Mucosa of rectum (tissue), 2 donors: Measurements from ENCODE around the gene SDCCAG8.

Source experiments
- H3K27ac ChIP-seq, 2 donors: one replicate each; pipeline ENCODE4 v1.7.0; 2013; ENCODE audit warnings: inconsistent platforms in 2 of 2, low read depth in 2 of 2, low read length in 2 of 2
- H3K27me3 ChIP-seq, 2 donors: one replicate each; pipeline ENCODE4 v1.7.0; 2013; ENCODE audit warnings: low read length in 2 of 2; ENCODE audit not compliant: control insufficient read depth in 2 of 2, insufficient read depth in 2 of 2
- H3K36me3 ChIP-seq, 2 donors: one replicate each; pipeline ENCODE4 v1.7.0; 2013; ENCODE audit warnings: low read length in 2 of 2; ENCODE audit not compliant: control insufficient read depth in 2 of 2, insufficient read depth in 2 of 2
- H3K4me1 ChIP-seq, 2 donors: one replicate each; pipeline ENCODE4 v1.7.0; 2013; ENCODE audit warnings: low read length in 2 of 2, mild to moderate bottlenecking in 1 of 2; ENCODE audit not compliant: control insufficient read depth in 2 of 2, insufficient read depth in 2 of 2
- H3K4me3 ChIP-seq, 2 donors: one replicate each; pipeline ENCODE4 v1.7.0; 2013; ENCODE audit warnings: low read length in 2 of 2
- H3K9ac ChIP-seq, 2 donors: one replicate each; pipeline ENCODE4 v1.7.0; 2013; ENCODE audit warnings: low read length in 2 of 2, low read depth in 1 of 2, mild to moderate bottlenecking in 1 of 2
- H3K9me3 ChIP-seq, 2 donors: one replicate each; pipeline ENCODE4 v1.7.0; 2013; ENCODE audit warnings: low read length in 2 of 2; ENCODE audit not compliant: control insufficient read depth in 2 of 2
- donor health status: healthy.
- donor health status: Normal muscosa, but diverticular disease.

SDCCAG8 gene

DNA sequence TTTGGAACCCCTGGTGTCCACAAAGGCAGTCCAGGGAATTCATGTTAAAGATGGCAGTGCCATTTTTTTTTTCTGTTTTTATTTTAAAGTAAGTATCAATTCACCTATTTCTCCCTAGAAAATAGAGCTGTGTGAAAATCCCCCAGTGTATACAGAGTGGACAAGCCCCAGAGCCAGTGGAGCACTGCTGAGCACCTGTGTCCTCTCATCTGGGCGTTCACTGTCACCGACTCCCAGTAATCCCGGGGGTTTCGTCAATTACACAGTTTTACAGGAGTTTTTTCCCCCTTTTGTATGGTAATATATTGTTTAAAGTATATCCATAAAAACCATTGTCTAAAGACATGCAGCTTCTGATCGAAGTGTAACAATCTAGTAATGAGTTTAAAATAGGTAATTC, 175.8 kb downstream of the SDCCAG8 start:
- no peak overlapping the region for H3K9ac ChIP-seq
- no peaks in the 10 kb centered on the region for H3K27me3 ChIP-seq
- no peaks in the 10 kb centered on the region for H3K4me1 ChIP-seq
- no peak overlapping the region for H3K27ac ChIP-seq
- peaks cover 0 to 8% of the 10 kb centered on the region in 2 donors for H3K36me3 ChIP-seq
- no peaks in the 10 kb centered on the region for H3K9me3 ChIP-seq
- no peak overlapping the region for H3K4me3 ChIP-seq

DNA sequence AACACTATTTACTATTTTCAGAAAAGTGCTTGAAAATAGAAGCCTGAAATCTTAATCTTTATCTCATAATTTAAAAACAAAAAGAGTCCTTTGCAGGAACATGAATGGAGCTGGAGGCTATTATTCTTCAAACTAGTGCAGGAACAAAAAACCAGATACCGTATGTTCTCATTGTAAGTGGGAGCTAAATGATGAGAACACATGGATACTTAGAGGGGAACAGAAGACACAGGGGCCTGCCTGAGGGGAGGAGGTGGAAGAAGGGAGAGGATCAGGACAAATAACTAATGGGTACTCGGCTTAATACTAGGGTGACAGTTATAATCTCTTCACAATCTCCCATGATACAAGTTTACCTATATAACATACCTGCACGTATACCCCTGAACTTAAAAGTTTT, 176.3 kb downstream of the SDCCAG8 start:
- Histone ChIP-seq H3K4me1 (no peaks in the 10 kb centered on the region), H3K36me3 (peaks cover 0 to 4% of the 10 kb centered on the region in 2 donors), H3K9me3 (no peaks in the 10 kb centered on the region), H3K27ac (no peak overlapping the region), H3K27me3 (no peaks in the 10 kb centered on the region), H3K4me3 (no peak overlapping the region), H3K9ac (no peak overlapping the region)

DNA sequence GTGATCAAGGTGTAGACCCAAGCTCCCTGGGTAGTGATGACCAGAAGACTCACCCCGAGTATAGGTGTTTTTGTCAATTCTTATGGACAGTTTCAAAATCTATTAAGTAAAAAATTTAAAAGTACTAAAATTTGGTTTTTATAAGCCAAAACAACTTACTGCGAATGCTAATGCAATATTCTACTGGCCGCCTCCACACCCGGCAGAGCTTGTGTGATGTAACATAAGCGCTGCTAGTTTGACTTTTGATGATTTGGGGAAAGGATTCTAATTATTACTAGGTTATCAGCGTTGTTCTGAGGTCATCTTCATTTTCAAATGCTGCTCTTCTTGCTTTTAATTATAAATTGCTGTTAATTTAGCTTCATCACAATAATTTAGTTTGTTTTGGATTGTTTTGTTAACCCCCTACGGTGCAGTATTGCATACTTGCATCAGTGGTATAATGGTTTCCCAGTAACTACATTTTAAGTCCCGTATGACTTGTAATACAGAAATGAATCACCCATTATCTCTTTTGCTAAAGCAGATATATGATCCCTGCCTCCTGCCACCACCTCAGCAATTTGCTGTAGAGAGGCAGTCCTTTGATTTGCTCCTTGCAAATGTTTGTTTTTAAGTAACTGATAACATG, 178.0 kb downstream of the SDCCAG8 start:
- Histone ChIP-seq H3K27ac (no peak overlapping the region), H3K9me3 (no peaks in the 10 kb centered on the region), H3K36me3 (peaks cover 0 to under 1% of the 10 kb centered on the region in 2 donors), H3K4me3 (no peak overlapping the region), H3K9ac (no peak overlapping the region), H3K27me3 (no peaks in the 10 kb centered on the region), H3K4me1 (no peaks in the 10 kb centered on the region)

DNA sequence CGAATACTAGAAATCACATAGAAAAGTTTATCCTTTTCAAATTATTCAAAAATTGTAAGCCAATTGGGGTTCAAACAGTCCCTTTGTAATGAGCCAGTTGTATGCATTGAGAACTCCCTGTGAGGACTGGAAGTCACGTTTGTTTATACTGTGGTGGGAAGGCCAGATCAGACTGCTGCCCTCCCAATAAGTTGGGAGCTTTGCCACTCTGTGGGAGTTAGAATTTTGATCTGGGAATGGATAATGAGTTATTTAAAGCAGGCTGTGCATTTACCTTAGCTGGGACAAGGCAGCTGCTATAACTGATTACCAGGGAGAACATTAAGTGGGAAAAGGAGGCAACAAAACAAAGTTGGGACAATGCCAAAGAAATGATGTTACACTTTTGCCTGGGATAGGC, 178.8 kb downstream of the SDCCAG8 start:
- no peaks in the 10 kb centered on the region for H3K4me1 ChIP-seq
- H3K9ac ChIP-seq = no peak overlapping the region
- no peaks in the 10 kb centered on the region for H3K27me3 ChIP-seq
- no peak overlapping the region for H3K4me3 ChIP-seq
- no peaks in the 10 kb centered on the region for H3K9me3 ChIP-seq
- no peaks in the 10 kb centered on the region for H3K36me3 ChIP-seq
- no peak overlapping the region for H3K27ac ChIP-seq

DNA sequence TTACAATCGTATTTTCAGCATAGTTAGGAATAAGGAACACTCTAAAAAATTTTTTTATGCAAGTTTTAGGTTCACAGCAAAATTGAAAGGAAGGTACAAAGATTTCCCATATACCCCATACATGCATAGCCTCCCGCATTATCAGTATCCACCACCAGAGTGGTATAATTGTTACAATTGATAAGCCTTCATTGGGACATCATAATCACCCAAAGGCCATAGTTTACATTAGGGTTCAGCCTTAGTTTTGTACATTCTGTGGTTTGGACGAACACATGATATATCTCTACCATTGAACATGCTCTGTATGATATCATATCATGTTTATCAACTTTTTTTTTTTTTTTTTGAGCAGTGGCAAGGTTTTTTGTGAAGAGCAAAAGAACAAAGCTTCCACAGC, 180.0 kb downstream of the SDCCAG8 start:
- H3K9me3 ChIP-seq = no peaks in the 10 kb centered on the region
- no peaks in the 10 kb centered on the region for H3K27me3 ChIP-seq
- H3K4me3 ChIP-seq = no peak overlapping the region

GRCh38 chr1:243438146-243438545, 182.3 kb downstream of the SDCCAG8 start:
- Histone ChIP-seq H3K9ac (no peak overlapping the region), H3K36me3 (no peaks in the 10 kb centered on the region), H3K27ac (no peak overlapping the region), H3K9me3 (no peaks in the 10 kb centered on the region), H3K27me3 (no peaks in the 10 kb centered on the region), H3K4me1 (no peaks in the 10 kb centered on the region), H3K4me3 (no peak overlapping the region)

More for the DNA sequence above, 180.0 kb downstream of the SDCCAG8 start:
- no peaks in the 10 kb centered on the region for H3K36me3 ChIP-seq
- no peak overlapping the region for H3K27ac ChIP-seq
- H3K9ac ChIP-seq = no peak overlapping the region
- no peaks in the 10 kb centered on the region for H3K4me1 ChIP-seq

GRCh38 chr1:243438815-243439214, 183.0 kb downstream of the SDCCAG8 start:
- no peak overlapping the region for H3K4me3 ChIP-seq
- H3K4me1 ChIP-seq = no peaks in the 10 kb centered on the region

DNA sequence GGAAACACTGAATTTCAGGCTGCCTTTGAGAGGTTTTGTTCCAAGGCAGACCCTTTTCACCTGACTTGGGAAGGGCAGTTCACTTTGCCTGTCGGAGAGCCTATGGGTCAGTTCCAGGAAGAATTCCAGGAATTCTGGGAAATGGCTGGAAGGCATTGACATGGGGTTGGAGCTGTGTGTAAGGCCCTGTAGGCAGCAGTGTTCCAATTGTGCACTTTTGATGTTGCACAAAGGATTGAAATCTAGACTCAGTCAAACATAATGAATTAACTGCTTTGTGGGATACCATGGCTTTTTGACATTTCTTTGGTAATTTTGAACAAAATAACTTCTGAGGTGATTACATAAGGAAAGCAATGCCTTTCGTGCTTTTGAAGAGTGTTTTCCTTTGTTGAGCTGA, 184.6 kb downstream of the SDCCAG8 start:
- H3K27ac ChIP-seq = no peak overlapping the region
- H3K27me3 ChIP-seq = no peaks in the 10 kb centered on the region
- no peaks in the 10 kb centered on the region for H3K4me1 ChIP-seq
- no peak overlapping the region for H3K4me3 ChIP-seq
- no peak overlapping the region for H3K9ac ChIP-seq
- H3K36me3 ChIP-seq = no peaks in the 10 kb centered on the region
- H3K9me3 ChIP-seq = no peaks in the 10 kb centered on the region

More at GRCh38 chr1:243438815-243439214, 183.0 kb downstream of the SDCCAG8 start:
- Histone ChIP-seq H3K9ac (no peak overlapping the region), H3K36me3 (no peaks in the 10 kb centered on the region), H3K27me3 (no peaks in the 10 kb centered on the region), H3K9me3 (no peaks in the 10 kb centered on the region), H3K27ac (no peak overlapping the region)

DNA sequence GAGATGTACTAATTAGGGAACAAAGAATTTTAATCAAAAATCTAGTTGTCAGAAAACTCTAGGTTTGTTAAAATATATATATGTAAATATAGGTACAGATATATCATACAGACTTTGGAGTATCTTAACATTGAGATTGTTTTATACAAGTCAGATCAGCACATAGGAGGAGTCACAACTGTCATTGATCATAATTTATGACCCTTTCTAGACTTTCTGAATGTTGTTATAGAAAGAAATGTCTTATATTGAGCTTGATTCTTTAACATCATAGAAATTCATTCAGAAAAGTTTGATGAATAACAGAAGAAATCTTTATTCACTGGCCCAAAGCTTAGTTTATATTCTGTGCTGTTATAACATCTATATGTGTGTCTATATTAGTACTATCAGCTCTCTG, 185.8 kb downstream of the SDCCAG8 start:
- H3K4me3 ChIP-seq = no peak overlapping the region
- no peaks in the 10 kb centered on the region for H3K9me3 ChIP-seq
- H3K27ac ChIP-seq = no peak overlapping the region
- no peaks in the 10 kb centered on the region for H3K27me3 ChIP-seq
- H3K9ac ChIP-seq = no peak overlapping the region
- H3K36me3 ChIP-seq = no peaks in the 10 kb centered on the region
- H3K4me1 ChIP-seq = no peaks in the 10 kb centered on the region

- no peak overlapping the region for H3K27ac ChIP-seq
- H3K9me3 ChIP-seq = no peaks in the 10 kb centered on the region
- no peak overlapping the region for H3K4me3 ChIP-seq
- H3K27me3 ChIP-seq = no peaks in the 10 kb centered on the region
- H3K9ac ChIP-seq = no peak overlapping the region
- no peaks in the 10 kb centered on the region for H3K4me1 ChIP-seq
- no peaks in the 10 kb centered on the region for H3K36me3 ChIP-seq
These were observed 187.7 kb downstream of the SDCCAG8 start for GRCh38 chr1:243443557-243443956.

- H3K36me3 ChIP-seq = no peaks in the 10 kb centered on the region
- H3K9me3 ChIP-seq = no peaks in the 10 kb centered on the region
- H3K27ac ChIP-seq = no peak overlapping the region
- H3K4me1 ChIP-seq = no peaks in the 10 kb centered on the region
- H3K9ac ChIP-seq = no peak overlapping the region
- H3K4me3 ChIP-seq = no peak overlapping the region
- no peaks in the 10 kb centered on the region for H3K27me3 ChIP-seq
These were observed 191.5 kb downstream of the SDCCAG8 start for GRCh38 chr1:243447347-243447746.
